Esophagus muscularis mucosa (tissue), 4 donors: ENCODE measurements around the gene IQCN.

Source experiments
- CTCF ChIP-seq, 3 experiments: fragments of 200-600 bp in 2 of 3; fragments of 450-650 bp in 1 of 3; sonication (generic) in 2 of 3; IDR thresholded peaks; one replicate each; pipeline ENCODE4 v1.5.1; 2017 to 2019; ENCODE audit warnings: antibody characterized with exemption in 3 of 3, mild to moderate bottlenecking in 2 of 3, moderate library complexity in 1 of 3
- EP300 ChIP-seq: sonication (generic); formaldehyde crosslinking; IDR thresholded peaks from one replicate; pipeline ENCODE4 v1.6.1; 2017; ENCODE audit warnings: antibody characterized with exemption
- POLR2A ChIP-seq: fragments of 450-650 bp; IDR thresholded peaks from one replicate; pipeline ENCODE4 v1.6.1; 2017; ENCODE audit warnings: antibody characterized with exemption, moderate library complexity, mild to moderate bottlenecking, low read depth

DNA sequence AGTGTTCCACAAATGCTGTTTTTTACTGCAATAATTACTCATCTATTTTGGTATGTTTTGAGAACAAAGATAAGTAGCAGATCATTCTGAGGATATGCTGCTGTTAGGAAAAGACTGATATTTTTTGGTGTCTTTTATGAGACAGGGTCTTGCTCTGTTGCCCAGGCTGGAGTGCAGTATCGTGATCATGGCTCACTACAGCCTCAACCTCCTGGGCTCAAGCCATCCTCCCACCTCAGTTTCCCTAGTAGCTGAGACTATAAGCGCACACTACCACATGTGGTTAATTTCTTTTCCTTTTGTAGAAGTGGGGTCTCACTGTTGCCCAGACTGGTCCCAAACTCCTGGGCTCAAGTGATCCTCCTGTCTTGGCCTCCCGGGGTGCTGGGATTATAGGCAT is 39.1 kb upstream of the IQCN start:
- TF ChIP-seq CTCF (IDR thresholded peaks at IDR 0.05) (no peak), POLR2A (no peak), EP300 (no peak)
